Regular cardiac myocyte (primary cell): ENCODE data around the gene HSPA14. TPM values are rescaled to one million over a fixed set of nuclear protein-coding genes. Genes with fewer than 3 reads are reported as not detected.

Source experiments
- total RNA-seq: library from RNA; depleted of rRNA; stranded (reverse); fragments of >200 nt; gene quantifications from 2 replicates; pipeline ENCODE4 v1.2.3, GENCODE V29; 2014

Gene HSPA14, protein sequence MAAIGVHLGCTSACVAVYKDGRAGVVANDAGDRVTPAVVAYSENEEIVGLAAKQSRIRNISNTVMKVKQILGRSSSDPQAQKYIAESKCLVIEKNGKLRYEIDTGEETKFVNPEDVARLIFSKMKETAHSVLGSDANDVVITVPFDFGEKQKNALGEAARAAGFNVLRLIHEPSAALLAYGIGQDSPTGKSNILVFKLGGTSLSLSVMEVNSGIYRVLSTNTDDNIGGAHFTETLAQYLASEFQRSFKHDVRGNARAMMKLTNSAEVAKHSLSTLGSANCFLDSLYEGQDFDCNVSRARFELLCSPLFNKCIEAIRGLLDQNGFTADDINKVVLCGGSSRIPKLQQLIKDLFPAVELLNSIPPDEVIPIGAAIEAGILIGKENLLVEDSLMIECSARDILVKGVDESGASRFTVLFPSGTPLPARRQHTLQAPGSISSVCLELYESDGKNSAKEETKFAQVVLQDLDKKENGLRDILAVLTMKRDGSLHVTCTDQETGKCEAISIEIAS
- 9.9 and 17.3 TPM in 2 replicates for total RNA-seq

DNA sequence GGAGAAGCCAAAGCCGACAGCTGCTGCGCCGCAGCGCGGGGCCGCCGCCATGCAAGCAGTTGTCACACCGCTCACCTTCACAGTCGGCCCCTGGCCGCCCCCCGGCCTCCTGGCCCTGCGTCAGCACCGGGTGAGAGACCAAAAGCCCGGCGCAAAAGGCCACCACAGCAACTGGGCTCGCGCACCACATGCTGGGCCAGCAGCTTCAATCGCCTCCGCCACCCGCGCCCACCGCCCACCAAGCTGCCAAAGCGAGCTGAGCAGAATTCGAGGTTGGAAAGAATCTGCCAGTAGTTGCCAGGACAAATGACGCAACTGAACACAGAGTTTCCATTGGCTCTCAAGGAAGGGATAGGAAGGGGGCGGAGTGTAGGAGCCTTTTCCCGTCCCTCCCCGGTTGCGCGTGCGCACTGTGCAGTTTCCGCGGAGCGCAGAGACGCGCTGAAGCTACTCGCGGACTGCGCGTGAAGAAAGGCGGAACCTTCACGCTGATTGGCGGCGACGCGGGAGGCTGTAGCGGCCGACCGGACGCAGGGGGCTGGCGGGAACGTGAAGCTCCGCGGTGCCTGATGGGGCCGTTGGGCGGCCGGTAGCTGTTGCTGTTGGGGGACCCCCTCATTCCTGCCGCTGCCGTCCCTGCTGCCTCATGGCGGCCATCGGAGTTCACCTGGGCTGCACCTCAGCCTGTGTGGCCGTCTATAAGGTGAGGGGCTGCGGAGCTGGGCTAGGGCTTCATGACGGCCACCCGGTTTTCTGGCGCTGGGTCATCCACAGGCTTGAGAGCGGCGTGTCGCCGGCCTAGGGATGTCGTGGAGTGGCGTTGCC lies at the start of gene HSPA14, which contains the start of the genes CDNF and MSANTD7:
Gene HSPA14, plus strand, starts transcription at position 550 of the 825 bp plus-strand sequence. Its CDS starts 97 bp downstream, at position 647.
Gene CDNF, minus strand, starts transcription at position 281 of the 825 bp plus-strand sequence. Its CDS starts 91 bp downstream, at position 190.
Gene MSANTD7, plus strand, starts transcription at position 550 of the 825 bp plus-strand sequence. CDS start 3,979 bp downstream, outside the sequence.

GRCh38 chr10:14878266-14879123 lies 40.4 kb downstream of the HSPA14 start, which contains the start of gene SUV39H2:
TSS of gene SUV39H2 (plus strand) at chr10:14878866. CDS start at chr10:14878889, 23 bp downstream.

Other genes starting within 250 kb of the HSPA14 start
- gene FAM107B, start 63.4 kb upstream of the HSPA14 start, total RNA-seq: 21.5 and 23.7 TPM in 2 replicates
- gene CDNF, start 269 bp upstream of the HSPA14 start, total RNA-seq: 1.1 and 1.2 TPM in 2 replicates
- 18.9 and 27.4 TPM in 2 replicates for gene MSANTD7, start within 50 bp of the HSPA14 start, total RNA-seq
- gene SUV39H2, start 40.6 kb downstream of the HSPA14 start, total RNA-seq: 11.6 and 30.5 TPM in 2 replicates
- 9.0 and 9.2 TPM in 2 replicates for gene DCLRE1C, start 115.8 kb downstream of the HSPA14 start, total RNA-seq
- not detected in 2 replicates for gene MEIG1, start 121.1 kb downstream of the HSPA14 start, total RNA-seq
- gene OLAH, start 205.6 kb downstream of the HSPA14 start, total RNA-seq: 0.38 and 2.5 TPM in 2 replicates